SK-N-SH (cell line): ENCODE measurements around the gene AP3D1. TPM values are rescaled to one million over a fixed set of nuclear protein-coding genes. Genes with fewer than 3 reads are reported as not detected.
A peak's percentile ranks its signal among the peaks of the same experiment; 100 is the strongest.

Experiments
- CTCF ChIA-PET: fragments of 300-600, 350-600 bp; formaldehyde crosslinking; extraction: SDS; loops from one replicate; lab custom pipeline; 2021; lab: Yijun Ruan, JAX
- POLR2A ChIA-PET: fragments of 350-600 bp; sonication (Branson Sonifier 250); formaldehyde crosslinking; extraction: SDS; loops from one replicate; lab custom pipeline; 2020; ENCODE audit warnings: antibody characterized with exemption, inconsistent platforms; lab: Yijun Ruan, JAX
- DNase-seq: peaks from one replicate; pipeline ENCODE4 v3.0.0; 2012
- H2AFZ ChIP-seq: fragments of 200-600 bp; sonication (generic); 2 replicates; pipeline ENCODE4 v1.8.1; 2016; ENCODE audit warnings: antibody characterized with exemption, mild to moderate bottlenecking, low read depth
- H3F3A ChIP-seq: fragments of 200-600 bp; sonication (generic); replicated peaks from 2 replicates; pipeline ENCODE3; 2016; ENCODE audit warnings: antibody characterized with exemption, mild to moderate bottlenecking; ENCODE audit not compliant: insufficient read depth
- H3K27ac ChIP-seq, 2 experiments: fragments of 200-500 bp in 1 of 2; fragments of 200-600 bp in 1 of 2; sonication (Bioruptor generic) in 1 of 2; sonication (generic), shearing (Covaris generic) in 1 of 2; 2 replicates each; pipeline versions ENCODE4 v1.5.1 to v1.6.1; 2014 to 2016; ENCODE audit warnings: low read depth in 2 of 2, inconsistent platforms in 1 of 2, low read length in 1 of 2, mild to moderate bottlenecking in 1 of 2, mixed read lengths in 1 of 2
- H3K27me3 ChIP-seq: fragments of 200-600 bp; sonication (generic), shearing (Covaris generic); 2 replicates; pipeline ENCODE4 v1.6.1; 2016; ENCODE audit warnings: mixed run types; ENCODE audit not compliant: insufficient read depth
- H3K36me3 ChIP-seq, 2 experiments: fragments of 200-500 bp in 1 of 2; fragments of 200-600 bp in 1 of 2; sonication (Bioruptor generic) in 1 of 2; sonication (generic) in 1 of 2; replicated peaks in 1 of 2; 2 replicates each; pipeline versions ENCODE3 to v1.5.1; 2014 to 2016; ENCODE audit warnings: low read length in 1 of 2, mild to moderate bottlenecking in 1 of 2; ENCODE audit not compliant: insufficient read depth in 2 of 2, control insufficient read depth in 1 of 2
- H3K4me1 ChIP-seq, 2 experiments: fragments of 200-500 bp in 1 of 2; fragments of 200-600 bp in 1 of 2; sonication (Bioruptor generic) in 1 of 2; sonication (generic), shearing (Covaris generic) in 1 of 2; 2 replicates each; pipeline versions ENCODE4 v1.5.1 to v1.6.1; 2014 to 2016; ENCODE audit warnings: low read depth in 1 of 2, low read length in 1 of 2, mixed run types in 1 of 2; ENCODE audit not compliant: insufficient read depth in 2 of 2, control insufficient read depth in 1 of 2
- H3K4me2 ChIP-seq: fragments of 200-600 bp; sonication (generic), shearing (Covaris generic); 2 replicates; pipeline ENCODE4 v1.6.1; 2017; ENCODE audit warnings: mixed run types
- H3K4me3 ChIP-seq, 2 experiments: fragments of 200-500 bp in 1 of 2; fragments of 200-600 bp in 1 of 2; sonication (Bioruptor generic) in 1 of 2; sonication (generic), shearing (Covaris generic) in 1 of 2; 2 replicates each; pipeline versions ENCODE4 v1.5.1 to v1.8.1; 2014 to 2016; ENCODE audit warnings: low read depth in 2 of 2, inconsistent platforms in 1 of 2, low read length in 1 of 2, mild to moderate bottlenecking in 1 of 2, mixed read lengths in 1 of 2, moderate library complexity in 1 of 2
- H3K79me2 ChIP-seq: fragments of 200-600 bp; sonication (generic); 2 replicates; pipeline ENCODE4 v1.8.1; 2017; ENCODE audit warnings: mild to moderate bottlenecking; ENCODE audit not compliant: insufficient read depth
- H3K9ac ChIP-seq: fragments of 200-600 bp; sonication (generic); 2 replicates; pipeline ENCODE4 v1.6.1; 2017; ENCODE audit warnings: mixed run types
- H3K9me2 ChIP-seq: fragments of 200-600 bp; sonication (generic); 2 replicates; pipeline ENCODE4 v1.6.1; 2017; ENCODE audit warnings: mixed run types
- H3K9me3 ChIP-seq: fragments of 200-600 bp; sonication (generic); 2 replicates; pipeline ENCODE4 v1.6.1; 2017; ENCODE audit warnings: mixed run types, mild to moderate bottlenecking, moderate library complexity
- H4K20me1 ChIP-seq: fragments of 200-600 bp; sonication (generic); 2 replicates; pipeline ENCODE4 v1.6.1; 2017; ENCODE audit warnings: mild to moderate bottlenecking, mixed run types; ENCODE audit not compliant: insufficient read depth
- ELF1 ChIP-seq: IDR thresholded peaks from 2 replicates; pipeline ENCODE4 v1.4.0; 2012
- EZH2phosphoT487 ChIP-seq: fragments of 200-600 bp; sonication (generic); IDR thresholded peaks from 2 replicates; pipeline ENCODE4 v1.6.1; 2017; ENCODE audit warnings: low read depth, mixed run types, mild to moderate bottlenecking, antibody characterized with exemption, moderate library complexity, borderline replicate concordance
- GATA2 ChIP-seq: sonication (generic); formaldehyde crosslinking; IDR thresholded peaks from 2 replicates; pipeline ENCODE4 v1.5.0; 2020; ENCODE audit warnings: mild to moderate bottlenecking, missing genetic modification reagents
- MXI1 ChIP-seq: IDR thresholded peaks from 2 replicates; pipeline ENCODE4 v1.6.1; 2012; ENCODE audit warnings: mild to moderate bottlenecking, low read depth, low read length, improper control_type of control experiment
- NFIC ChIP-seq: IDR thresholded peaks from 2 replicates; pipeline ENCODE4 v1.4.0; 2012; ENCODE audit warnings: borderline replicate concordance
- RCOR1 ChIP-seq: fragments of 150-350 bp; IDR thresholded peaks from 2 replicates; pipeline ENCODE4 v1.6.1; 2017; ENCODE audit warnings: antibody characterized with exemption, low read length
- SMC3 ChIP-seq: IDR thresholded peaks from 2 replicates; pipeline ENCODE4 v1.6.1; 2012; ENCODE audit warnings: low read depth, low read length, improper control_type of control experiment
- TAF1 ChIP-seq: IDR thresholded peaks from 2 replicates; pipeline ENCODE4 v1.6.1; 2012; ENCODE audit warnings: low read depth, mild to moderate bottlenecking, low read length, moderate library complexity, borderline replicate concordance
- TEAD4 ChIP-seq: IDR thresholded peaks from 2 replicates; pipeline ENCODE4 v1.4.0; 2012; ENCODE audit warnings: mild to moderate bottlenecking, borderline replicate concordance; ENCODE audit not compliant: insufficient read depth
- YY1 ChIP-seq: IDR thresholded peaks from 2 replicates; pipeline ENCODE4 v1.4.0; 2012; ENCODE audit warnings: low read depth, mild to moderate bottlenecking
- WGBS: methylation state at CpG from one replicate; pipeline ENCODE4 v1.1.6; 2017; ENCODE audit warnings: low lambda C conversion rate; 5-methylcytosine and 5-hydroxymethylcytosine counted together
- polyA plus RNA-seq, 3 experiments: library from polyadenylated mRNA; depleted of rRNA; stranded (reverse); fragments of >200 nt; gene quantifications; 2 replicates each; pipeline ENCODE4 v1.2.3, GENCODE V29; 2012
- TF ChIP-seq, protein P1 (sequence below): fragments of 150-350 bp; IDR thresholded peaks from 2 replicates; pipeline ENCODE4 v1.6.1; 2016; ENCODE audit warnings: mild to moderate bottlenecking, low read depth, low read length
- TF ChIP-seq, protein P2 (sequence below): fragments of 150-350 bp; IDR thresholded peaks from 2 replicates; pipeline ENCODE4 v1.6.1; 2017; ENCODE audit warnings: antibody characterized with exemption, low read length, low read depth, borderline replicate concordance
- TF ChIP-seq, protein P3 (sequence below): IDR thresholded peaks from 2 replicates; pipeline ENCODE4 v1.4.0; 2012; ENCODE audit warnings: low read depth, borderline replicate concordance
- TF ChIP-seq, protein P4 (sequence below): fragments of 200-600 bp; sonication (generic); IDR thresholded peaks from 2 replicates; pipeline ENCODE4 v1.6.1; 2017; ENCODE audit warnings: antibody characterized with exemption, mild to moderate bottlenecking, moderate library complexity

Gene AP3D1
- polyA plus RNA-seq, 1 of the 3 experiments (the other 2 are of a cell fraction) = 127 TPM

DNA sequence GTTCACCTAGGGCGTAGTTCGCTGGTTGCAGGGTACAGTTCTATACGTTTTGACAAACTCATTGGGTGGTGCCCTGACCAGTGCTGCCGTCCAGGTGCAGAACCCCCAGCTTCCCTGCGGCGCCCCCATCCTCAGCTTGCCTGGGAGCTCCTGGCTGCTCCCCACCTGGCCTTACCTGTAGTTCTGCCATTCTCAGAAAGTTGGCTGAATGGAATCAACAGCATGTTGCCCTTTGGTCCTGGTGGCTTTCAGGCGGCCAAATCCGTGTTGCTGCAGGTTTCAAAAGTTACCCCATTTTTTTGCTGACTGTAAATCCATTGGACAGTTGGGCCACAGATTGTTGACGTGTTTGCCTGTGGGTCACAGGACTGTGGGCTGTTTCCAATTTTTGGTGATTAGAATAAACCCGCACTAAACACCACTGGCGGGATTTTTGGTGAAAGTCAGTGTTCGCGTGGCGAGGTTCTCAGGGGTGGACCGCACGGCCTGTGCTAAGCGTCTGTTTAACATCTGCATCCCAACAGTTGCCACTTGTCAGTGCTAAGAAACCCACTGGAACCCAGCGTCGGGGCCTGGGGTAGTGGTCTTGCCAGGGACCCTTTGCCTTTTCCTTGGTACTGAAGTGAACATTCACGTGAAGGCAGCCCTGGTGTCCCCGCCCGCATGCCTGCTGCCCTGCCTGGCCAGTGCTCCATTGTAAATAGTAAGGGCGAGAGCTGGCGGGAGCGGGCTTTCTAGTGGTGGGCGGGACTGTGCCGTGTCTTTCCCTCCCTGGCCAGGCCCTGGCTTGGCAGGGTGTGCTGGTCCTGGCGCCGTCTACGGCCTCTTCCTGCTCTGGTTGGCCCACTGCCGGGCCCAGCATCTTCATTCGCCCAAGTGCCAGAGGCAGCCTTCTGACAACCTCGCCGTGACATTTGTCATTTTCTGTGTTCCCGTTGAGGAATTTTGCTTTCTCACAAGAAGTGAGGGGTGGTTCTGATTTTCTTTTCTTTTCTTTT lies 15.7 kb upstream of the AP3D1 start (continued):
- TF ChIP-seq, protein P1, sequence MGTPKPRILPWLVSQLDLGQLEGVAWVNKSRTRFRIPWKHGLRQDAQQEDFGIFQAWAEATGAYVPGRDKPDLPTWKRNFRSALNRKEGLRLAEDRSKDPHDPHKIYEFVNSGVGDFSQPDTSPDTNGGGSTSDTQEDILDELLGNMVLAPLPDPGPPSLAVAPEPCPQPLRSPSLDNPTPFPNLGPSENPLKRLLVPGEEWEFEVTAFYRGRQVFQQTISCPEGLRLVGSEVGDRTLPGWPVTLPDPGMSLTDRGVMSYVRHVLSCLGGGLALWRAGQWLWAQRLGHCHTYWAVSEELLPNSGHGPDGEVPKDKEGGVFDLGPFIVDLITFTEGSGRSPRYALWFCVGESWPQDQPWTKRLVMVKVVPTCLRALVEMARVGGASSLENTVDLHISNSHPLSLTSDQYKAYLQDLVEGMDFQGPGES = no peak
- TF ChIP-seq NFIC (peak; percentile 81), SMC3 (no peak), TEAD4 (no peak)
- TF ChIP-seq, protein P2, sequence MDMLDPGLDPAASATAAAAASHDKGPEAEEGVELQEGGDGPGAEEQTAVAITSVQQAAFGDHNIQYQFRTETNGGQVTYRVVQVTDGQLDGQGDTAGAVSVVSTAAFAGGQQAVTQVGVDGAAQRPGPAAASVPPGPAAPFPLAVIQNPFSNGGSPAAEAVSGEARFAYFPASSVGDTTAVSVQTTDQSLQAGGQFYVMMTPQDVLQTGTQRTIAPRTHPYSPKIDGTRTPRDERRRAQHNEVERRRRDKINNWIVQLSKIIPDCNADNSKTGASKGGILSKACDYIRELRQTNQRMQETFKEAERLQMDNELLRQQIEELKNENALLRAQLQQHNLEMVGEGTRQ = no peak
- TF ChIP-seq, protein P3, sequence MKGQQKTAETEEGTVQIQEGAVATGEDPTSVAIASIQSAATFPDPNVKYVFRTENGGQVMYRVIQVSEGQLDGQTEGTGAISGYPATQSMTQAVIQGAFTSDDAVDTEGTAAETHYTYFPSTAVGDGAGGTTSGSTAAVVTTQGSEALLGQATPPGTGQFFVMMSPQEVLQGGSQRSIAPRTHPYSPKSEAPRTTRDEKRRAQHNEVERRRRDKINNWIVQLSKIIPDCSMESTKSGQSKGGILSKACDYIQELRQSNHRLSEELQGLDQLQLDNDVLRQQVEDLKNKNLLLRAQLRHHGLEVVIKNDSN = no peak
- TF ChIP-seq, all 33 proteins: peak for 6

DNA sequence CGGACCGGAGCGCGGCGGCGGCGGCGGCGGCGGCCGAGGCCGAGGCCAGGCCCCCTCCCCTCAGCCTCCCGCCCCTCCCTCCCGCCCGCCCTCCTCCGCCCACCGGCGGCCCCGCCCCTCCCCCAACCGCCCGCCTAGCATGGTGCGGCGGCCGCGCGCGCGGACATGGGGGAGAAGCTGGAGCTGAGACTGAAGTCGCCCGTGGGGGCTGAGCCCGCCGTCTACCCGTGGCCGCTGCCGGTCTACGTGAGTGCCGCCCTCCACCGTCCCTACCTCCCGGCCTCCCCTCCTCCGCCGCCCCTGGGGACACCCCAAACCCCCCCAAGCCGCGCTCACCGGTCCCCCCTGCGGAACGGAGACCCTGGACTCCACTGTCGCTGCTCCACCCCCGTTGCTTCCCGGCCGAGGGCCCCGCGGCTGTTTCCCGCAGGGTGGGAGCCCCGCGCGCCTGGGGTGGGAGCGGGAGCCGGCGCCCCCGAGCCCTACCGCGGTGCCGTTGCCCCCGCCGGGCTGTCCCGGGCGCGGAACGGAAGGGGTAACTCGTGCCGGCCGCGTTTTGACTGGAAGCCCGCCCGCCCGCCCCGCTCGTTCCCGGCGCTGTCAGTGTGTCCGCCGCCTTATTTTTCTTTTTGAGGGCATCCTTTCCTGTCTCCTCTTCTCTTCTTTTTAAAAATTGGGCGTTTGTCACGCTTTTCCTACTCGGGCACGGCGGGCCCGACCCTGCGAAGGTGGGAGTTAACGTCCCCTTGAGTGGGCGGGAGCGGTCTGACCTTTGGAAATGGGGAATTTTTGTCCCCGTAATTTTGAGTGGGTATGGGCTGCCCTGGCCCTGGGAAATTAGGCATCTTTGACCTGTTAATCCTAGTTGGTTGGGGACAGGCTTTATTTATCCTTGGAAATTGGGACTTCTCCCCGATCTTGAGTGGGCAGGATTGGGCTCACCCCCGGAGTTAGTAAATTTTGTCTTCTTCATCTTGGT lies 12.9 kb upstream of the AP3D1 start:
- Histone ChIP-seq H2AFZ (no peak overlapping the region), H3K9me2 (no peaks in the 10 kb centered on the region), H3K4me3 (peak overlapping the region; percentile 63 to 83), H3K4me1 (peaks cover 29% of the 10 kb centered on the region in 2 experiments), H4K20me1 (peaks cover 27% of the 10 kb centered on the region), H3K9me3 (no peaks in the 10 kb centered on the region), H3K4me2 (peak overlapping the region; percentile 99), H3F3A (peaks cover 58% of the 10 kb centered on the region), H3K27me3 (no peaks in the 10 kb centered on the region), H3K36me3 (no peaks in the 10 kb centered on the region), H3K9ac (peak overlapping the region; percentile 91), H3K27ac (peak overlapping the region; percentile 67 to 82), H3K79me2 (peaks cover 54% of the 10 kb centered on the region)
- TF ChIP-seq ELF1 = no peak
- TF ChIP-seq, protein P3 = no peak
- TF ChIP-seq, protein P1 = no peak
- no peak for TF ChIP-seq TAF1
- TF ChIP-seq YY1 = no peak; the same call in 1 of the 2 replicates
- TF ChIP-seq EZH2phosphoT487 = no peak
- no peak for TF ChIP-seq RCOR1
- no peak for TF ChIP-seq NFIC
- no peak for TF ChIP-seq SMC3
- TF ChIP-seq GATA2 (CRISPR knock-in tag) = no peak
- no peak for TF ChIP-seq MXI1
- TF ChIP-seq, protein P2 = no peak
- TF ChIP-seq, protein P4, sequence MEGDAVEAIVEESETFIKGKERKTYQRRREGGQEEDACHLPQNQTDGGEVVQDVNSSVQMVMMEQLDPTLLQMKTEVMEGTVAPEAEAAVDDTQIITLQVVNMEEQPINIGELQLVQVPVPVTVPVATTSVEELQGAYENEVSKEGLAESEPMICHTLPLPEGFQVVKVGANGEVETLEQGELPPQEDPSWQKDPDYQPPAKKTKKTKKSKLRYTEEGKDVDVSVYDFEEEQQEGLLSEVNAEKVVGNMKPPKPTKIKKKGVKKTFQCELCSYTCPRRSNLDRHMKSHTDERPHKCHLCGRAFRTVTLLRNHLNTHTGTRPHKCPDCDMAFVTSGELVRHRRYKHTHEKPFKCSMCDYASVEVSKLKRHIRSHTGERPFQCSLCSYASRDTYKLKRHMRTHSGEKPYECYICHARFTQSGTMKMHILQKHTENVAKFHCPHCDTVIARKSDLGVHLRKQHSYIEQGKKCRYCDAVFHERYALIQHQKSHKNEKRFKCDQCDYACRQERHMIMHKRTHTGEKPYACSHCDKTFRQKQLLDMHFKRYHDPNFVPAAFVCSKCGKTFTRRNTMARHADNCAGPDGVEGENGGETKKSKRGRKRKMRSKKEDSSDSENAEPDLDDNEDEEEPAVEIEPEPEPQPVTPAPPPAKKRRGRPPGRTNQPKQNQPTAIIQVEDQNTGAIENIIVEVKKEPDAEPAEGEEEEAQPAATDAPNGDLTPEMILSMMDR = no peak
- DNase-seq = no peak
- ChIA-PET CTCF (interaction anchor here (1.3 kb wide), 1 partner anchor 8 kb away, joined by 3 read pairs; no protein-coding TSS in a partner anchor), POLR2A (no interaction called here)
- WGBS = 1% methylated on average over 40 of the region's 95 CpGs
